Measurements from ENCODE around the gene SNAP91. TPM values are rescaled to one million over a fixed set of nuclear protein-coding genes. Genes with fewer than 3 reads are reported as not detected.
A peak's percentile ranks its signal among the peaks of the same experiment; 100 is the strongest.

SNAP91 gene
- total and polyA plus RNA-seq, 2 of the 8 experiments (the other 6 are each of a cell fraction or from before 2014, with no cell fraction given), result 1.3 to 1.5 TPM

- Histone ChIP-seq H3K27me3 (replicated peaks in 1 of 4; ENCODE audit: control insufficient read depth in 3 of 4, extremely low read depth in 1 of 4, insufficient read depth in 3 of 4, low read length in 3 of 4) (no peaks in the 10 kb centered on the region), H4K20me1 (replicated peaks in 1 of 2; ENCODE audit: control insufficient read depth in 1 of 2, insufficient read depth in 2 of 2, low read length in 2 of 2) (no peaks in the 10 kb centered on the region), H4K8ac (ENCODE audit: extremely low read depth, insufficient read depth, low read length) (no peak overlapping the region), H2AK5ac (ENCODE audit: low read depth, low read length) (no peak overlapping the region), H2BK120ac (replicated peaks; ENCODE audit: low read depth, low read length) (no peak overlapping the region), H3K4ac (replicated peaks; ENCODE audit: insufficient read length, low read depth, low read length) (no peak overlapping the region), H3K23me2 (ENCODE audit: low read depth, low read length) (no peaks in the 10 kb centered on the region), H3K4me2 (ENCODE audit: insufficient read depth in 1 of 2, low read depth in 2 of 2, low read length in 2 of 2) (no peak overlapping the region), H3K56ac (replicated peaks; ENCODE audit: insufficient read length, low read depth, low read length) (no peak overlapping the region), H3K79me1 (ENCODE audit: low read depth, low read length) (no peaks in the 10 kb centered on the region), H3K4me1 (replicated peaks in 1 of 4; ENCODE audit: control insufficient read depth in 3 of 4, insufficient read depth in 4 of 4, low read length in 3 of 4) (no peaks in the 10 kb centered on the region), H2BK5ac (ENCODE audit: low read depth, low read length) (no peak overlapping the region), H3K4me3 (ENCODE audit: extremely low read depth in 1 of 4, insufficient read depth in 2 of 4, low read depth in 3 of 4, low read length in 4 of 4) (no peak overlapping the region), H2AFZ (ENCODE audit: low read length) (peak overlapping the region; percentile 93; the same call in 1 of the 2 replicates), H2BK20ac (ENCODE audit: low read length) (no peak overlapping the region), H2BK12ac (ENCODE audit: low read depth, low read length) (no peak overlapping the region), H3K9me3 (ENCODE audit: insufficient read depth in 2 of 2, low read depth in 1 of 2, low read length in 1 of 2) (no peaks in the 10 kb centered on the region), H3K23ac (ENCODE audit: insufficient read length) (no peak overlapping the region), H2BK15ac (ENCODE audit: low read length) (no peak overlapping the region), H3K79me2 (ENCODE audit: control insufficient read depth in 1 of 2, insufficient read depth in 2 of 2, low read length in 2 of 2) (no peaks in the 10 kb centered on the region), H4K91ac (replicated peaks; ENCODE audit: insufficient read length, low read length) (no peak overlapping the region), H3K9ac (replicated peaks in 1 of 4; ENCODE audit: extremely low read depth in 1 of 4, low read depth in 3 of 4, low read length in 3 of 4) (no peak overlapping the region), H3K36me3 (ENCODE audit: control insufficient read depth in 2 of 4, insufficient read depth in 4 of 4, low read length in 3 of 4) (no peaks in the 10 kb centered on the region), H3K14ac (ENCODE audit: insufficient read length) (no peak overlapping the region), H3K27ac (ENCODE audit: low read depth, low read length) (no peak overlapping the region), H3K18ac (ENCODE audit: extremely low read depth, low read length) (no peak overlapping the region), H4K5ac (ENCODE audit: insufficient read length, low read depth, low read length) (no peak overlapping the region)
- POLR2A ChIA-PET (ENCODE audit: partially characterized antibody), result no interaction called here
- 56% methylated on average over 5 of the region's 5 CpGs; no CpG with 5 or more reads in 1 of the 2 experiments for WGBS, 2 experiments (ENCODE audit: extremely low coverage in 1 of 2, insufficient coverage in 1 of 2, insufficient read length in 1 of 2, insufficient replicate concordance in 2 of 2, low coverage in 1 of 2, low lambda C conversion rate in 2 of 2, missing lambda C conversion rate in 1 of 2)
- DNase-seq (ENCODE audit: low read depth in 1 of 2, low spot score in 2 of 2), result peak in 1 of 2 experiments; percentile 84
- CTCF ChIA-PET (ENCODE audit: partially characterized antibody), result interaction anchor here (0.6 to 1.4 kb wide), 40 partner anchors 9 to 567 kb away, joined by 3 to 11 read pairs (median 4); partner anchors contain the start of genes PRSS35 and UBE3D
- FAIRE-seq, result peak; percentile 86
- TF ChIP-seq RAD21 (IDR thresholded peaks at IDR 0.05 in 1 of 2, conservative IDR thresholded peaks at IDR 0.05 in 1 of 2; ENCODE audit: low read depth in 2 of 2, low read length in 2 of 2) (peak; percentile 72 to 76), CTCF (IDR thresholded peaks at IDR 0.05; ENCODE audit: control extremely low read depth in 1 of 3, insufficient read depth in 1 of 3, low read depth in 1 of 3, low read length in 3 of 3) (peak in 2 of 3 experiments; percentile 62 to 91; a peak in 3 of 4 replicates), TEAD4 (IDR thresholded peaks at IDR 0.05; ENCODE audit: low read depth, low read length) (peak; percentile 22; the same call in 1 of the 2 replicates), BACH1 (IDR thresholded peaks at IDR 0.05; ENCODE audit: low read length) (no peak)
Observed at GRCh38 chr6:83536034-83536646, 172.8 kb downstream of the SNAP91 start.
